Cortex of kidney (tissue), 1 donor: ENCODE measurements around the gene IGSF11.
"Not testable (repeated sequence)": the region's sequence is repeated elsewhere in the genome, so short reads cannot be mapped to it uniquely, and the experiment has no call there.

Experiments used
- DNase-seq: peaks from one replicate; lab custom pipeline; 2025; lab: John Stamatoyannopoulos, UW

The IGSF11 gene

DNA sequence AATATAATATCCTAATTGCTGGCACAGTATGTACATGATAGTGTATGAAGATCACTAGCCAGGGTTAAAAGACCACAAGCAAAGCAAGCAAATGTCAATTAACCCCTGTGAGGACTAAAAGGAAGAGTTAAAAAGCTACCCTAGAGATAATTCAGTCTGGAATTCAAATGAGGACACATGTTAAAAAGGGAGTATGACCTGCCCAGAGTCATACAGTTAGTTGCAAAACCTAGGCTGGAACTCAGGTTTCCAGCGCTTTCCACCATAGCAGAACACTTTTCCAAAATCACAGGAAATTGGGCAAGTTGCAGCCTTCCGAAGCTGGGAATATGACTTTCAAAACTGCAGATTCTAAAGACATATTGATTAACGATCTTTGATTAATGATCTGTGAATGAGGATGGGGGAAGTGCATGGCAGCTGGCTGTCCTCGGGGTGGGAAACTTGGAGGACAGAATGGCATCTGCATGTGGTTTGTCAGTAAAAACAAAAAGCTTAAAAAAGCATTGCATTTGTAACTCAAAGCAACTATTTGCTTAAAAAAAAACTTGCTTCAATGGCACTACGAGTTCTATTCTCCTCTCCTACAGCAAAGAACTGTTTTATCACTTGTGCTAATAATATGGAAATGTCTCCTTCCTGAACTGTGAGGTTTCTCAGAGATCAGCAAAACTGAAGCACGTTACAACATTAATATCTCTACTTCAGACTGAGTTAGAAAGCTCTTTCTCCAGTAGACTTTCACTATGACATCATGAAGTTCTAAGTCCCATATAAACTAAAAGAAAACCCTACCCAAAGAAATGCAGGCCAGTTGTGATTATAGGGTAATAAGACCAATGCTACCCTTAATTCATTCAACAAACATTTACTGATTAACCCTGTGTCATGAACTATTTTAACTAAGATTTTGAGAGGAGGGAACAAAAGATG lies 46.2 kb downstream of the IGSF11 start:
- no peak for DNase-seq

DNA sequence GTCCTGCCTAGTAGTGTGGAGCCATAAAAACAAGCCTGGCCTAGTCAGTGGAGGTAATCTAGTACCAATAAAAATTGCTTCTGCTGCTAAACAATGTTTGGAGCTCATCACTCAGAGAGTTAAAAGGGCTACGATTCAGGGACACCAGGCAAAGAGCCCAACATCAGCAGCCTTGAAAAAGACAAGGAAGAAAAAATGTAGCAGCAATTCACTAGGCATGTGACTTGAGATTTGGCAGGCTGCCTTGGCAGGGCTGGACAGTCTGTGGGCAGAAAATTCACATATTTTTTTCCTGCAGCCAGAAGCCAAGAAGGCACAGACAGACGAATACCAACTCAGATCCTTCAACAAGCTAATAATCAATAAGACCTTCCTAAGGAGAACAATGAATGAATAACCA lies 47.2 kb downstream of the IGSF11 start:
- no peak for DNase-seq

DNA sequence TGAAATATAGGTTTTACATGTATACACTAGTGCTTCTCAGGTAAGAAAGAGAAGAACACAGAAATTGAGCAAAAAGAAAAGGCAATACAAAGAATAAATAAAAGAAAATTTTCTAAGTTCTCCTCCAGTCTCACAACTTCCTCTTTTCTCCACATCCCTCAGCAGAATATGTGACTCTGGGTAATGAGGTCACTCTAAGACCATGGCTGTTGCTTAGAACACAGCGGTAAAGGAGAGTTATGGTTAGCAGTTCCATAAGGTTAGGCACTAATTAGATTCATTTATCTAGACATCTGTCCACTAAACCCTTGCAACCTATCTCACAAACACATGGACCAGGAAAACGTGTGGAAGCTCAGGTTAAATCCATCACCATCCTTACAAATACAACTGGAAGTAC lies 47.9 kb downstream of the IGSF11 start:
- no peak for DNase-seq

DNA sequence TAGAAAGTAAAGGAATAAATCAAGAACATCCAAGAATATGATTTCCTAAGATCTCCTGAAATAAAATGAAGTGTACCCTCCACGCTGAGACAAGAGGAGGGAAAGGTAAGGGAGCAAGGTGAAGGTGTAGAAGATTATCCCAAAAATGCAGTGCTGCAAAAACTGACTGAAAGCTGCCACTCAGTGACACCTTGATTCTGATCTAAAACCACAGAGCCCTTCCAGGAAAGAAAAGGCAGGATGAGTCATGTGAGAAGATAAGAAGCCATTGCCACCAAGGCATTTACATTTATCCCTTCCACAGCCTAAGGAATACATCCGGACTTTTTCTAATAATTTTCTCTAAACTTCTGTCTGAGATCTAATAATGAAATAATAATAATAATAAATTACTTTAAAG lies 49.9 kb downstream of the IGSF11 start:
- no peak for DNase-seq

DNA sequence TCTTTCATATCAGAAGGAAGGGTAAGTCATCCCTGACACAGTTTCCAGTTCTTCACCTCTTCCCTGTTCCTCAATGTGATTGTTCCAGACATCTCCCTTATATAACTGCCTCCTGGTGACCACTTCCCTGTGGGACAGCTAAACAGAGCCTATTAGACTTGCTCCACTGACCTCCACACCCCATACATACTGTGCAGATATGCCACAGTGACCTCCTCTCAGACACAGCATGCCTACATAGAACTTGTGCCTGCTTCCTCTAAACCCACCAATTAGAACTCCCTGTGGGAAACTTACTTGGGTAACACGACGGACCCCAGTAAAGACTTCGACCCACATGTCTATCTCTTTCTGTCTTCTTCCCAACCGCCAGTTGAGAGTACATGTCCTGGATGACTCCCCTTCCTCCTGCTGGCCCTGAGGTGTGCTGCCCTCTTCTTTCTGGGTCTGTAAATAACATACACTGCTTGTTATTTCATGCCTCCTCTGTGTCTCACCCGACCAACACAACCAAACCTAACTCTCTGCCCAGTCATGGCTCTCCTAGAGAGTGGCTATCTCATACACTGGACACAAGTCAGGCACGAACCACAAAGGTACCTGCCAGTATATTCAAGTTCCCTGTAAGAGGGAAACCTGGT lies 53.0 kb downstream of the IGSF11 start:
- no peak for DNase-seq

DNA sequence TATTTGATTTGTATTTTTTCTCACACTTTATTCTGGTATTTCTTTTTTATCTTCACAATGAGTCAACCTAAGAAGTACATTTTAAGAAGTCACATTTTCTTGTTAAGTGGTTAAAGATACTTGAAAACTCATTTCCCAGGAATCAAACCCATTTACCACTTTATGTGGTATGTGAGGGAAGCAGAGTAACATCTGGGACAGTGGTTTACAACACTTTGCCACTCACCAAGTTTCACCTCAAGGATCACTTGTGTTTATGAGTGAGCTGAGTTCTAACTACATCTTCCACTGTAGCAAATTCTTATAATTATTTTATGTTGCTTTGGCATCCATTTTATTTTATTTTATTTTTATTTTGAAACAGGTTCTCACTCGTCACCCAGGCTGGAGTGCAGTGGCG lies 53.8 kb downstream of the IGSF11 start:
- no peak for DNase-seq

DNA sequence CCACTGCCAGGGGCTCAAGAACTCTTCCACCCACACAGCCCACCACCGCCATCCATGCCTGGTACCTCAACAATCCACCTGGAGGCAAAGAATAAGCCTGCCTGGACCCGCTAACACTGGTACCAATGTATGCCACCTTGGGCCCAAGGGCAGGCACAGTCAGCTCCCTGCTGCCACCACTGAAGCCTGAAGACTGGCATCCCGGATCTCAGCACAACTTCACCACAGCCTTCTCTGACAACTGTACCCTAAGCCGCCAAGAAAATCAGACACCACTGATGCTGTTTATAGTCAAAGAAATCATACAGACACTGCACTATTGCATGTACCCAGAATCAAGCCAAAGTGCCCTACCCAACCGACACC lies 56.3 kb downstream of the IGSF11 start:
- no peak for DNase-seq

DNA sequence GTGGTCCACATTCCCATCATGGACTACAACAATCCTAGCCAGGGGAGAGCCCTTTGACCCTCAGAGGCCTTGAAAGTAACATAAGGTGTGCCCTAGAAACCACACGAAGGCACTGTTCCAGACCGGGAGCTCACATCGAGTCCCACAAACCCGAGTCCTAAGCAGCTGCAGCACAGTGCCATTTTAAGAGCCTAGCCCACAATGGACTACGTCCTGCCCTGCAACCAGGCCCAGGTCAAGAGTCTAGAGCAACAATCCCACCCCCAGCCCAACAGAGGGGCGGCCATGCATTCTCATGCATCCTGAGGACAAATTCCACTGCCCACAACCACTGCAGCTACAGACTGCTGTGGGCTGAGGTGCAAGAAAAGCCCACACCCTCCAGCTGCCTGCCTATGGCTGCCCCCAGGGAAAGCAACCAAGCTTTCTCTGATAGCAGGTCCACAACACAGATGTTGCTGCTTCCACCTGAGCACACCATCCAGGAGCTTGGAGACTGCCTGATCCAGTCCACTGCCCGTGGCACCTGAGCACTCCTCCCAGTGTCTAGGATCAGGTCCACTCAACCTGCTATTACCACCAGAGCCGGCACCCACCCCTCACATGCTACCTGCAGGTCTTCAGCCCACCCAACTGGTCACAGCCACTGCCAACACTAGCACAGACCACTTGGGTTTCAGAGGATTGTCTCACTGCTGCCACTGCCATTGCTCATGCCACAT lies 56.8 kb downstream of the IGSF11 start:
- no peak for DNase-seq

DNA sequence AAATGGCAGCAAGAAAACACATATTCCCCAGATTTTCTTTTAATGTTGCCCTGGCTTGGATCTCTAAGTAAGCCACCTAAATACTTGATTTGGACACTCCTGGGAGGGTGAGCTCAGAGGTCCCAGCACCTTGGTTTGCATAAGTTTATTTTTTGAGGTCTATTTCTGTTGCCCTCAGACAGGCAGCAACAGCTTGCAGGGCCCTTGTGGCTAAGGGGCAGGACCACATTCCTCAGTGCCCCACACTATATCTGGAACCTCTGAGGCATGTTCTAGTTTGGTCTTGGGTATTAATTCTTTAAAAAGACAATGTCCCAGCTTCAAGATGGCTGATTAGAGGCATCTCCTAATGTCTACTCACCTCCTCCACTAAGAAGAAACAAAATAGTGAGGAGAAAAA lies 57.5 kb downstream of the IGSF11 start:
- no peak for DNase-seq

DNA sequence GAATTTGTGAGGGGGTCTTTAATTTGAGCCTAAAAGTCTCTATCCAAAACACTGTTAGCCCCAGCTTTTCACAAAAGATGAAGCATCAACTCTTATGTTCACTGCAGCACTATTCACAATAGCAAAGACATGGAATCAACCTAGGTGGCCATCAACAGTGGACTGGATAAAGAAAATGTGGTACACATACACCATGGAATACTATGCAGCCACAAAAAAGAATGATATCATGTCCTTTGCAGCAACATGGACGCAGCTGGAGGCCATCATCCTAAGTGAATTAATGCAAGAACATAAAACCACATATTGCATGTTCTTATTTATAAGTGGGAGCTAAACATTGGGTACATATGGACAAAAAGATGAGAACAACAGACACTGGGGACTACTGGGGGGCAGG lies 59.2 kb downstream of the IGSF11 start:
- DNase-seq = not testable (repeated sequence)

DNA sequence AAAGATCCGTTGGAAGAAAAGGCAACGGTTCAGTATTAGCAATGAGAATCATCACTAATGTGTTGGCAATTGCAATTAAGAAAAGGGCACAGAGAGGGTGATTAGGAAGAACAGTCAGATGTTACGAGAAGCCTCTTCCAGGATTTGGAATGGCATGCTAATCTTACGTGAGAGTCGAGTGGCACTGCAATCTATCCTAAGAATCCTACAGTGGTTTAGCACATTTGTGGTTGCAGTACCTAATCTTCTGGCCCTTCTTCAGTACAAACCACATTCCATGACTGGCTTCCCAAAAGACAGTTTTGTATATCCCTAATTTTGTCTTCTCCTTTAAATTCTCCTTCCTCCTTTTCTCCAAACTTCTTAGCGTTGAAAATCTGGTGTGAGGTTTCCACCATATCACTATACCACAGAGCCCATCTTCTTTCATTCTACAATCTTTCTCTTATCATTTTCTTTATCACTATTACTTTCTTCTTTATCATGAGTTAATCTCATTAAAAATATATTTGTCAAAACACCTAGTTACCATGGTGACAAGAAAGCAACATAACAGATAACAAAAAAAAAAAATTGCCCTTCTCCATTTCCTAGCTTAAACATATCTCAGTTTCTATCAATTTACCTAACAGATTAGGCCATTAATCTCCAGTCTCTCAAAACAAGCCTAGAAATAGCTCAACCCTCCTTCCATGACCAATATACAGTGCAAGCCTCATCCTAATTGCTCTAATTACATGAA lies 60.1 kb downstream of the IGSF11 start:
- no peak for DNase-seq

DNA sequence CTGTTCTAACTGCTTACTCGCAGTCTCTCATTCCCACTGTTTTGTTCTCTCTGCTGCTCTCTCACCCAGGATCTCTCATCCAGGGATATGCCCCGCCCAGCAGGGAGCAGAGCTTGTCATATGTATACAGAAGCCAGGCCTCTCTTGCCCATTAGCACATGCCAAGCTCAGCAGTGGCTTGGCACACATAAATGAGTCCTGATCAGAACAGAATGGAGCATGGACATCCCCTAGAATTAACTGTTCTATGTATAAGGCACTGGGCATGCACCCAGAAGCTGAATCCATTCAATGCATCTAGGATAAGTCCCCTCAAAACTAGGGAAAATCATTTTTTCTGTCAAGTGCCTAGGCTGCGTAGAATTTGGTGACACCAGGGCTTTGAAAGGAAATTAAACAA lies 61.6 kb downstream of the IGSF11 start:
- DNase-seq = no peak

DNA sequence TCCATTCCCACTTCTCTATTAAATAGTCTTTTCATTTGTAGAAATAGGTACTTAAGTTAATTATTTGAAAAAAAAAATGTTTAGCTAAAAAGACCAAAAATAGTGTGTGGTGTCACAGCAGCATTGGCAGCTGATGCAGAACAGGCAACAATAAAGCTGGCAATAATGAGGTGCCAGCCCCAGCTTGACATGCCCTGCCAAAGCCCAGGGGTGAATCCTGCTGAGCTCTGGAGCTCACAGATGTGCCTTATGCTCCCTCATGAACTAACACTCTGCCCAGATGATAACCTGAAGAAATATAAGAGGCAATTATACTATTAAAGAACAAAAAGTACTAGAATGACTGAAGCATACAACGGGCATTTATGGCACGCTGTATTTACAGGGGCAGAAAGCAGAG lies 63.8 kb downstream of the IGSF11 start:
- no peak for DNase-seq

DNA sequence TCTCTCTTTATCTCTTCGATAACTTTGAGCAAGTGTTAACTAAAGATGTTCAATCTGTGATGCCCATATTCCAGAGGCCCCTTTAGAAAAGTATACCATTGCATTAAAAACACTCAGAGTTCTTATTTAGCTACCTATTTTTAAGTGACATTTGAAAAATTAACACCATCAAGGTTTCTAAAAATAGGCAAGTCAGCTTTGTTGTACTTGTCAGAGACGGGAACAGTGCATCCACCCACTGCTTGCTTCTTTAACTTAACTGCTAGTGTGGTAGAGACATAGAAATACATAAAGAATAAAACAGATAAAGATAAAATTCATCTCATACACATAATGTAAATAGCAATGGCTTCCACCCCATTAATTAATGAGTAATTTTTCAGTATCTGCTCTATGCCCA lies 66.0 kb downstream of the IGSF11 start:
- DNase-seq = no peak

DNA sequence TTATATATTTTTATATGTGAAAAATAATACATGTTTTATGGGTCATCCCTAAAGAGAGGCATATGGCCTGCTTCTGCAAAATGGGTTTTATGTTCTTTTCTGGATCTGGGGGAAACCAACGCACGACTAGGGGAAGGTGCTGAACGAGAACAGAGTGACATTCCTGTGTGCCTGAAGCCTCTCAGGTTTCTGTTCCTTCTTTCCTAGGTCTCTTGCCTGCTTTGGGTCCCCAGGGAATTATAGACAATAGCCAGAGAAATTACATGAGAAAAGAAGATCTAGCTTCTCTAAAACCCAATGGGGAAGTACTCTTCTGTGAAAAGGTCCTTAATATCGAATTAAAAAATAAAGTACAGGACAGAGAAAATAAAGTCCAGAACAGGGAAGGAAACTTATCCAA lies 66.5 kb downstream of the IGSF11 start:
- no peak for DNase-seq

DNA sequence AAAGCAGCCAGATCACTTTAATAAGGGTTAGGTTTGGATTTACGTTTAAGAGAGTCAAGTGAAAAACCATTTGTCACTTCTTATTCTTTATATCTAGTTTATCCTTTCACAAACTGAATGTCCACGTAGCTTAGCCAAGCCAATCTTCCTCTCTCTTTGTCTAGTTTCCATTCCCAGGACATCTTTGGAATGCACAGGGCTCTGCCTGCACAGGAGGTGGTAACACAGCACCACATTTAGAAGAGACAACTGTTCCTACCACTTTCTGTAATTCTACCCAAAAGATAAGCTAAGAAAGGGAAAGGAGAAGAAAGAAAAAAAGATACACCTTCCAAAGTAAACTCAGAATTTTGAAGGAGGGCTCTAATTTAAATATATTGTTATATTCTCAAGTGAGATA lies 67.9 kb downstream of the IGSF11 start:
- DNase-seq = no peak

DNA sequence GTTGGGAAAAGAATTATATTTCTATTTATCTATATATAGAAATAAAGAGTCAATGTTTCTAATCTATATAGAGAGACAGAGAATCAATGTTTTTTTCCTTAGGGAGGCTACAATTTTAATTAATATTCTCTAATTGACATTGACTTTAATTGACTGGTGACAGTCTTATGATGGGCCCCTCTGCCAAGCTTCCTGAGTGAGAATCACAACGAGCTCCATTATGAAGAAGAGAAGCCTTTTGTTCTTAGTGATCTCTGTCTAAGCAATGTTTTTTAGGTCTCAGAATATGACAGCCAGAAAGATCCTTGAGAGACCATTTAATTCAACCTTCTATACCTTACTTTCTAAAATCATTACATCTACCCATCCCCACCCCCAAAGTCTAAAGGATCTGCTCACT lies 70.9 kb downstream of the IGSF11 start:
- no peak for DNase-seq

DNA sequence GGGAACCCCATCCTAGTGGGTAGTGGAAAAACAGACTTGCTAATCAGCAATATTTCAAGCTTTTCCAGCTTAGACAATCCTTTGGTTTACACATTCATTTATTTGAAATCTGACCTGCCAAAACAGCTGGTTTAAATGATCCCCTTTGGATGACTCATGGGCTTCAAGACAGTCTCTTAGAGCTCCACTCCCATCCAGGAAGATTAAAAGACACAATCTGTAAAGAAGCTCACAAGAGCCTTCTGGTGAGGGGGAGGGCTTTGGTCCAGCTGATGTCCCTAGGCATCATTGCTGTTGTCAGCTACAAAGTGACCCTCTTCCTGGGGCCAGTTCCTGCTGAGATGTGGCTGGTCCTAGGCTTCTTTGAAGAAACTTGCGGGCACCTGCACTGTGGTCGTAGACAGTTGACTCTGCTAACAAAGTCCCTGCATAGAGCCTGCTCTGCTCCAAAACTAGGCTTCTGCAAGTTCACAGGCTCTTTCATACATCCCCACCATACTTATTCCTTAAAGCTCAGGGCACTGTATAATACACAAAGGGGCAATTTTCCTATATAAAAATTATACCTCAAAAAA lies 73.7 kb downstream of the IGSF11 start:
- no peak for DNase-seq

DNA sequence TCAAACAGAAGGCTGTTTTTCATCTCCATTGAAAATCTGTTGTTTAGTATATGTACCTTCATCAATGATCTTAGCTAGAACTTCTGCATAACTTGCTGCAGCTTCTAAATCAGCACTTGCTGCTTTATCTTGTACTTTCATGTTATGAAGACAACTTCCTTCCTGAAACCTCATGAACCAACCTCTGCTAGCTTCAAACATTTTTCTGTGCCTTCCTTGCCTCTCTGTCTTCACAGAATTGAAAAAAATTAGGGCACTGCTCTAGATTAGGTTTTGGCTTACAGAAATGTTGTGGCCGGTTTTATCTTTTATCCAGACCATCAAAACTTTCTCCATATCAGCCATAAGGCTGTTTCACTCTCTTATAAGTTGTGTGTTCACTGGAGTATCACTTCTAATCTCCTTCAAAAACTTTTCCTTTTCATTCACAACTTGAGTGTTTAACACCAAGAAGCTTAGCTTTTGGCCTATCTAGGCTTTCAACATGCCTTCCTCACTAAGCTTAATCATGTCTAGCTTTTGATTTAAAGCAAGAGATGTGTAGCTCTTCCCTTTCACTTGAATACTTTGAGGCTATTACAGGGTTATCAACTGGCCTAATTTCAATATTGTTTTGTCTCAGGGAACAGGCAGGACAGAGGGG lies 78.6 kb downstream of the IGSF11 start:
- no peak for DNase-seq

DNA sequence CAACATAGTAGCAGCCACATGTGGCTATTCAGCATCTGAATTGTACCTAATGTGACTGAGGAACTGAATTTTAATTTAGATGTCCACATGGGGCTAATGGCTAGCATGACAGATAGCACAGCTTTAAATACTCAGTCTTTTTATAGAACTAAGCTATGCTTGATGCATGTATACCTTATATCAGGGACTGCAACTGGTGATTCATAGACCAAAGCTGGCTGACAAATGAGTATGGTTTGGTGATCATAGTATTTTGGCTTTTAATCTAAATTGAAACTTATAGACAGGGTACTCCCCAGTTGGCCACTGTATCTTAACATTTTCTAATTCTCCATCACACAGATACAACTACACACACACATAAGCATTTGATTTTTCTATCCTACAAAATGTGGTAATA lies 83.6 kb downstream of the IGSF11 start:
- DNase-seq = no peak

DNA sequence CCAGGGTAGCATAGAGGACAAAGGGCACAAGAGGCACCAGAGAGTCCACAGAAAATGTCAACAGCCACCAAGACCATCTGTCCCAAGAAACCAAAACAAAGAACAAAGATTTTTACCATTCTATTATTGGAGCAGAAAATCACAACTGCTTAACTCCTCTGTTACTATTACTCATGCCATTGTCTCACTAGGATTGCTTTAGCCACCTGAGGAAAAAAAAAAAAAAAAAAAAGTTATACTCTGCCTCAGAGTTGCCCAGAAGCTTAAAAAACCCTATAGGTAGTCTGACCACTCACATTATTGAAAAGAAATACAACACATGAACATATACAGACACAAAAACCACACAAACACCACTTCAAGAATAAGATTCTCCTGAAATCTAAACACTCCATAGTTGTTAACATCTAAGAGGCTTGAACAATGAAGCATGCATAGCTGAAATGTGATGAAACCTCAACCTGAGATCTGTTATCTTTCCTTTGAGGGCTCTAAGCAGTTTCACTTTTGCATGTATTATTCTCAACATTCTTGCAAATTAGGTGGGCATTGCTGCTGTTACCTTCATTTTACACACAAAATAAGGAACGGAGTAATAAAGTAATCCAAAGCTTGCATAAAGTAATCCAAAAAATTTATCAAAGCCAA lies 85.4 kb downstream of the IGSF11 start:
- DNase-seq = no peak
